Natural killer cell (primary cell): ENCODE data around the gene GRK6. TPM values are rescaled to one million over a fixed set of nuclear protein-coding genes. Genes with fewer than 3 reads are reported as not detected.

Source experiments
- ATAC-seq, 3 donors: fragments of 150-1000 bp in 2 of 3; fragments of 200-7000 bp in 1 of 3; cut with Tn5 transposase; 1 replicate in 1 of 3; 2 replicates in 2 of 3; pipeline ENCODE4 v1.10.0; 2021; ENCODE audit warnings: mild to moderate bottlenecking in 2 of 3, moderate library complexity in 2 of 3
- DNase-seq, 2 donors: peaks; one replicate each; pipeline versions ENCODE4 v3.0.0 to v3.0.0-alpha.2; 2013 to 2021; ENCODE audit warnings: mixed read lengths in 1 of 2
- H3K27ac ChIP-seq: one replicate; pipeline ENCODE4 v1.5.1; 2013; ENCODE audit warnings: mild to moderate bottlenecking, low read length
- H3K27me3 ChIP-seq: one replicate; pipeline ENCODE4 v1.6.1; 2013; ENCODE audit warnings: low read length; ENCODE audit not compliant: control insufficient read depth, insufficient read depth
- H3K36me3 ChIP-seq: one replicate; pipeline ENCODE4 v1.6.1; 2013; ENCODE audit warnings: low read length; ENCODE audit not compliant: control insufficient read depth, insufficient read depth
- H3K4me1 ChIP-seq: one replicate; pipeline ENCODE4 v1.6.1; 2013; ENCODE audit warnings: low read length; ENCODE audit not compliant: control insufficient read depth, insufficient read depth
- H3K4me3 ChIP-seq: one replicate; pipeline ENCODE4 v1.5.1; 2013; ENCODE audit warnings: low read length
- H3K9me3 ChIP-seq: one replicate; pipeline ENCODE4 v1.6.1; 2013; ENCODE audit warnings: low read length; ENCODE audit not compliant: control insufficient read depth, insufficient read depth
- H3K27ac Mint-ChIP-seq, 2 donors: one replicate each; pipeline ENCODE4 v1.8.0; 2022; ENCODE audit warnings: mild to moderate bottlenecking in 2 of 2, mixed read lengths in 2 of 2, moderate library complexity in 1 of 2
- H3K27me3 Mint-ChIP-seq, 2 donors: one replicate each; pipeline ENCODE4 v1.8.0; 2022; ENCODE audit warnings: low read depth in 2 of 2, mixed read lengths in 2 of 2
- H3K36me3 Mint-ChIP-seq: one replicate; pipeline ENCODE4 v1.8.0; 2022; ENCODE audit warnings: mixed read lengths
- H3K4me1 Mint-ChIP-seq, 2 donors: one replicate each; pipeline ENCODE4 v1.8.0; 2022; ENCODE audit warnings: mixed read lengths in 2 of 2
- H3K4me3 Mint-ChIP-seq: one replicate; pipeline ENCODE4 v1.8.0; 2022; ENCODE audit warnings: mild to moderate bottlenecking, moderate library complexity, mixed read lengths
- H3K9me3 Mint-ChIP-seq, 2 donors: one replicate each; pipeline ENCODE4 v1.8.0; 2022; ENCODE audit warnings: mixed read lengths in 2 of 2
- CTCF ChIP-seq: fragments of 200-600 bp; IDR thresholded peaks from one replicate; pipeline ENCODE4 v1.8.0; 2022; ENCODE audit warnings: antibody characterized with exemption
- WGBS: methylation state at CpG from one replicate; pipeline ENCODE4 v1.1.7; 2013; ENCODE audit warnings: missing lambda C conversion rate; ENCODE audit not compliant: insufficient coverage; 5-methylcytosine and 5-hydroxymethylcytosine counted together
- intact Hi-C: fragments of 100-400 bp; cut with micrococcal nuclease; formaldehyde crosslinking; loops from one replicate; pipeline ENCODE4 v1.14.2; 2022
- total RNA-seq, 4 donors: library from RNA; stranded (reverse); fragments of 120-200 nt in 1 of 4; gene quantifications; one replicate each; pipeline versions ENCODE4 v1.2.3 to v1.2.4, GENCODE V29; 2013 to 2022

Gene GRK6
- total RNA-seq, 3 donors from 2014 or later (not counting 1 experiment from before 2014, with no cell fraction given) = 173 to 221 (median 190) TPM

GRCh38 chr5:177427919-177428573 is 1.6 kb downstream of the GRK6 start:
- peak; percentile 39 to 48 for DNase-seq
- Histone ChIP-seq H3K4me3 (peak overlapping the region; percentile 71), H3K27me3 (no peaks in the 10 kb centered on the region), H3K9me3 (no peaks in the 10 kb centered on the region), H3K4me1 (peaks cover 73% of the 10 kb centered on the region), H3K36me3 (peaks cover 29% of the 10 kb centered on the region), H3K27ac (peak overlapping the region; percentile 93)
- TF ChIP-seq CTCF = no peak
- 12% methylated on average over 11 of the region's 11 CpGs for WGBS
- no peaks in the 10 kb centered on the region for H3K9me3 Mint-ChIP-seq
- H3K27ac Mint-ChIP-seq = peak overlapping the region; percentile 94 to 99
- H3K4me3 Mint-ChIP-seq = peak overlapping the region; percentile 90
- no peak for ATAC-seq
- peaks cover 71 to 81% of the 10 kb centered on the region in 2 donors for H3K4me1 Mint-ChIP-seq
- no peaks in the 10 kb centered on the region for H3K27me3 Mint-ChIP-seq
- no peaks in the 10 kb centered on the region for H3K36me3 Mint-ChIP-seq
- intact Hi-C loops = loop anchor here (2.0 kb wide), 1 partner anchor 77 kb away; the partner anchor contains the start of gene LMAN2

GRCh38 chr5:177428574-177429217 is 2.2 kb downstream of the GRK6 start:
- WGBS = 39% methylated on average over 9 of the region's 10 CpGs
- no peaks in the 10 kb centered on the region for H3K27me3 ChIP-seq
- Mint-ChIP-seq H3K36me3 (no peaks in the 10 kb centered on the region), H3K4me3 (peak overlapping the region; percentile 90), H3K27ac (peak overlapping the region; percentile 94 to 99), H3K9me3 (no peaks in the 10 kb centered on the region), H3K27me3 (no peaks in the 10 kb centered on the region), H3K4me1 (peaks cover 71 to 85% of the 10 kb centered on the region in 2 donors)
- H3K27ac ChIP-seq = peak overlapping the region; percentile 93
- peaks cover 36% of the 10 kb centered on the region for H3K36me3 ChIP-seq
- peak overlapping the region; percentile 71 for H3K4me3 ChIP-seq
- intact Hi-C loops = loop anchor here (1.0 kb wide), 1 partner anchor 18 kb away; the partner anchor contains the start of gene PRR7
- no peaks in the 10 kb centered on the region for H3K9me3 ChIP-seq
- no peak for TF ChIP-seq CTCF
- peak in 1 of 2 donors; percentile 33 for DNase-seq
- no peak for ATAC-seq
- H3K4me1 ChIP-seq = peaks cover 80% of the 10 kb centered on the region

- H3K27me3 ChIP-seq = no peaks in the 10 kb centered on the region
- H3K9me3 ChIP-seq = no peaks in the 10 kb centered on the region
- WGBS = 13% methylated on average over 6 of the region's 6 CpGs
- ATAC-seq = peak; percentile 31 to 51 (median 39)
- intact Hi-C loops = loop anchor here (1.0 kb wide), 1 partner anchor 17 kb away; the partner anchor contains the start of gene PRR7
- TF ChIP-seq CTCF = no peak
- peaks cover 43% of the 10 kb centered on the region for H3K36me3 ChIP-seq
- H3K4me1 Mint-ChIP-seq = peaks cover 68 to 87% of the 10 kb centered on the region in 2 donors
- peaks cover 87% of the 10 kb centered on the region for H3K4me1 ChIP-seq
- no peaks in the 10 kb centered on the region for H3K9me3 Mint-ChIP-seq
- DNase-seq = peak; percentile 73 to 92
- no peaks in the 10 kb centered on the region for H3K36me3 Mint-ChIP-seq
- H3K27ac ChIP-seq = peak overlapping the region; percentile 93
- peak overlapping the region; percentile 94 to 99 for H3K27ac Mint-ChIP-seq
- peak overlapping the region; percentile 71 for H3K4me3 ChIP-seq
- H3K27me3 Mint-ChIP-seq = no peaks in the 10 kb centered on the region
- peak overlapping the region; percentile 90 for H3K4me3 Mint-ChIP-seq
Observed at GRCh38 chr5:177429248-177430040, 3.0 kb downstream of the GRK6 start.
